GM23338 (cell line): ENCODE data around the gene INPP5K. TPM values are rescaled to one million over a fixed set of nuclear protein-coding genes. Genes with fewer than 3 reads are reported as not detected.

Experiments
- ATAC-seq: fragments of 200-7000 bp; cut with Tn5 transposase; 3 replicates; pipeline ENCODE4 v1.9.1; 2020
- DNase-seq: peaks from one replicate; pipeline ENCODE4 v3.0.0-alpha.2; 2015; ENCODE audit warnings: low spot score
- H2AFZ ChIP-seq: fragments of 200-600 bp; sonication (generic); 2 replicates; pipeline ENCODE4 v1.8.0; 2016; ENCODE audit warnings: antibody characterized with exemption, mild to moderate bottlenecking, moderate library complexity
- H3F3A ChIP-seq: fragments of 200-600 bp; sonication (generic); replicated peaks from 2 replicates; pipeline ENCODE4 v1.8.0; 2017; ENCODE audit warnings: antibody characterized with exemption, mixed run types, low read depth
- H3K27ac ChIP-seq: fragments of 200-600 bp; sonication (generic); 2 replicates; pipeline ENCODE4 v1.6.1; 2016; ENCODE audit warnings: low read depth
- H3K27me3 ChIP-seq: fragments of 200-600 bp; sonication (generic); 2 replicates; pipeline ENCODE4 v1.8.0; 2016; ENCODE audit warnings: mild to moderate bottlenecking, mixed run types, moderate library complexity; ENCODE audit not compliant: insufficient read depth
- H3K36me3 ChIP-seq: fragments of 200-600 bp; sonication (generic); 2 replicates; pipeline ENCODE4 v1.8.0; 2016; ENCODE audit warnings: mild to moderate bottlenecking; ENCODE audit not compliant: insufficient read depth
- H3K4me1 ChIP-seq: fragments of 200-600 bp; sonication (generic); 2 replicates; pipeline ENCODE4 v1.8.0; 2016; ENCODE audit warnings: mild to moderate bottlenecking, moderate library complexity; ENCODE audit not compliant: insufficient read depth
- H3K4me2 ChIP-seq: fragments of 200-600 bp; sonication (generic); 2 replicates; pipeline ENCODE4 v1.7.1; 2017; ENCODE audit warnings: mixed run types
- H3K4me3 ChIP-seq: fragments of 200-600 bp; sonication (generic); 2 replicates; pipeline ENCODE4 v1.6.1; 2016; ENCODE audit warnings: mixed run types
- H3K79me2 ChIP-seq: fragments of 200-600 bp; sonication (generic); replicated peaks from 2 replicates; pipeline ENCODE4 v1.8.0; 2017; ENCODE audit warnings: mild to moderate bottlenecking; ENCODE audit not compliant: insufficient read depth
- H3K9me2 ChIP-seq: fragments of 200-600 bp; sonication (generic); 2 replicates; pipeline ENCODE4 v1.8.0; 2017; ENCODE audit not compliant: insufficient read depth
- H4K20me1 ChIP-seq: fragments of 200-600 bp; sonication (generic); replicated peaks from 2 replicates; pipeline ENCODE4 v1.8.0; 2017; ENCODE audit warnings: mild to moderate bottlenecking; ENCODE audit not compliant: insufficient read depth
- H3K27ac Mint-ChIP-seq: 2 replicates; pipeline ENCODE4 v1.8.0; 2020; ENCODE audit warnings: inconsistent platforms, mild to moderate bottlenecking, moderate library complexity, mixed read lengths
- H3K27me3 Mint-ChIP-seq: 3 replicates; pipeline ENCODE4 v1.8.0; 2022; ENCODE audit warnings: low read depth, mild to moderate bottlenecking, moderate library complexity, mixed read lengths, inconsistent platforms; ENCODE audit not compliant: insufficient read depth, poor library complexity
- H3K36me3 Mint-ChIP-seq: 3 replicates; pipeline ENCODE4 v1.8.0; 2021; ENCODE audit warnings: low read depth, mild to moderate bottlenecking, inconsistent platforms, moderate library complexity, mixed read lengths
- H3K4me1 Mint-ChIP-seq: 3 replicates; pipeline ENCODE4 v1.8.0; 2020; ENCODE audit warnings: mild to moderate bottlenecking, inconsistent platforms, mixed read lengths
- H3K4me3 Mint-ChIP-seq: 3 replicates; pipeline ENCODE4 v1.8.0; 2021; ENCODE audit warnings: moderate library complexity, mild to moderate bottlenecking, inconsistent platforms, mixed read lengths
- H3K9me3 Mint-ChIP-seq: 3 replicates; pipeline ENCODE4 v1.8.0; 2020; ENCODE audit warnings: moderate library complexity, mild to moderate bottlenecking, inconsistent platforms, mixed read lengths
- CREB1 ChIP-seq: fragments of 250-450 bp; sonication (Bioruptor Pico); IDR thresholded peaks from 2 replicates; pipeline ENCODE4 v1.5.0; 2020; ENCODE audit warnings: low read depth, mild to moderate bottlenecking, moderate library complexity
- CTCF ChIP-seq, 2 experiments: fragments of 200-600 bp in 1 of 2; sonication (generic) in 1 of 2; conservative IDR thresholded peaks; 2 replicates each; pipeline versions ENCODE4 v1.5.1 to v1.6.1; 2016 to 2017; ENCODE audit warnings: antibody characterized with exemption in 2 of 2, low read depth in 2 of 2, mild to moderate bottlenecking in 2 of 2, moderate library complexity in 1 of 2
- ETS1 ChIP-seq: IDR thresholded peaks from 2 replicates; pipeline ENCODE4 v1.6.1; 2016; ENCODE audit warnings: antibody characterized with exemption
- EZH2 ChIP-seq: fragments of 200-600 bp; sonication (generic); IDR thresholded peaks from one replicate; pipeline ENCODE4 v1.8.0; 2017; ENCODE audit warnings: antibody characterized with exemption, mild to moderate bottlenecking, low read depth; ENCODE audit not compliant: unreplicated experiment
- EZH2phosphoT487 ChIP-seq: fragments of 200-600 bp; sonication (generic); IDR thresholded peaks from one replicate; pipeline ENCODE4 v1.8.1; 2018; ENCODE audit warnings: antibody characterized with exemption; ENCODE audit not compliant: unreplicated experiment
- JUNB ChIP-seq: IDR thresholded peaks from one replicate; pipeline ENCODE4 v1.6.1; 2016; ENCODE audit warnings: antibody characterized with exemption; ENCODE audit not compliant: unreplicated experiment
- NANOG ChIP-seq: IDR thresholded peaks from 2 replicates; pipeline ENCODE4 v1.6.1; 2016; ENCODE audit warnings: antibody characterized with exemption, borderline replicate concordance
- POLR2AphosphoS5 ChIP-seq: IDR thresholded peaks from 2 replicates; pipeline ENCODE4 v1.6.1; 2016; ENCODE audit warnings: antibody characterized with exemption, low read depth
- REST ChIP-seq: IDR thresholded peaks from one replicate; pipeline ENCODE4 v1.6.1; 2018; ENCODE audit warnings: antibody characterized with exemption; ENCODE audit not compliant: unreplicated experiment
- STAT1 ChIP-seq: IDR thresholded peaks from one replicate; pipeline ENCODE4 v1.6.1; 2016; ENCODE audit warnings: antibody characterized with exemption; ENCODE audit not compliant: unreplicated experiment
- ZNF114 ChIP-seq: fragments of 250-450 bp; sonication (Bioruptor Pico); IDR thresholded peaks from 2 replicates; pipeline ENCODE4 v1.5.0; 2020; ENCODE audit warnings: mild to moderate bottlenecking, moderate library complexity
- ZNF331 ChIP-seq: fragments of 250-450 bp; sonication (Bioruptor Pico); IDR thresholded peaks from 2 replicates; pipeline ENCODE4 v1.5.0; 2020; ENCODE audit warnings: low read depth, mild to moderate bottlenecking, moderate library complexity
- ZNF462 ChIP-seq: fragments of 250-450 bp; sonication (Bioruptor Pico); IDR thresholded peaks from 2 replicates; pipeline ENCODE4 v1.5.0; 2020; ENCODE audit warnings: mild to moderate bottlenecking, moderate library complexity
- polyA plus RNA-seq: library from polyadenylated mRNA; unstranded; fragments of >200 nt; fragmentation: Nextera tagmentation; extraction: Ambion mirVana; gene quantifications from 2 replicates; pipeline ENCODE4 v1.2.1, GENCODE V29; 2016
- total RNA-seq: library from RNA; depleted of rRNA; stranded (reverse); fragments of >200 nt; shearing (Covaris generic); gene quantifications from 2 replicates; pipeline ENCODE4 v1.2.3, GENCODE V29; 2014

The INPP5K gene
- total and polyA plus RNA-seq, 2 experiments from 2014 or later, result 8.4 to 29.7 TPM

- Histone ChIP-seq H4K20me1 (no peaks in the 10 kb centered on the region), H3K4me1 (peaks cover 4% of the 10 kb centered on the region; the same call in 1 of the 2 replicates), H3K36me3 (no peaks in the 10 kb centered on the region), H3F3A (peaks cover 9% of the 10 kb centered on the region; the same call in 1 of the 2 replicates), H3K4me2 (no peak overlapping the region), H2AFZ (no peak overlapping the region), H3K27me3 (no peaks in the 10 kb centered on the region), H3K79me2 (0 out of 2 replicates have a peak, but pooled peaks cover 3% of the 10 kb centered on the region), H3K4me3 (no peak overlapping the region), H3K27ac (no peak overlapping the region), H3K9me2 (no peaks in the 10 kb centered on the region)
- TF ChIP-seq EZH2phosphoT487 (no peak), POLR2AphosphoS5 (no peak), ETS1 (no peak), ZNF331 (CRISPR knock-in tag) (no peak), ZNF114 (CRISPR knock-in tag) (no peak), EZH2 (no peak), ZNF462 (no peak), STAT1 (no peak), JUNB (no peak), NANOG (no peak), REST (no peak), CREB1 (no peak), CTCF (conservative IDR thresholded peaks at IDR 0.05; ENCODE audit: low read depth in 2 of 2) (no peak)
- ATAC-seq (no peak), DNase-seq (no peak)
- H3K36me3 Mint-ChIP-seq, result no peaks in the 10 kb centered on the region; the same call in 2 of the 3 replicates
- peaks cover 5% of the 10 kb centered on the region for H3K27me3 Mint-ChIP-seq
- H3K4me1 Mint-ChIP-seq, result peaks cover 11% of the 10 kb centered on the region; the same call in 2 of the 3 replicates
- H3K9me3 Mint-ChIP-seq, result no peaks in the 10 kb centered on the region
- no peak overlapping the region for H3K27ac Mint-ChIP-seq
- no peak overlapping the region for H3K4me3 Mint-ChIP-seq
These were observed 4.6 kb downstream of the INPP5K start for GRCh38 chr17:1511756-1512321.
